ENCODE results near the gene CLRN2. TPM values are rescaled to one million over a fixed set of nuclear protein-coding genes. Genes with fewer than 3 reads are reported as not detected.

The CLRN2 gene
- total and polyA plus RNA-seq, 9 of the 15 experiments (the other 6 are each of a cell fraction or from before 2014, with no cell fraction given): not detected

DNA sequence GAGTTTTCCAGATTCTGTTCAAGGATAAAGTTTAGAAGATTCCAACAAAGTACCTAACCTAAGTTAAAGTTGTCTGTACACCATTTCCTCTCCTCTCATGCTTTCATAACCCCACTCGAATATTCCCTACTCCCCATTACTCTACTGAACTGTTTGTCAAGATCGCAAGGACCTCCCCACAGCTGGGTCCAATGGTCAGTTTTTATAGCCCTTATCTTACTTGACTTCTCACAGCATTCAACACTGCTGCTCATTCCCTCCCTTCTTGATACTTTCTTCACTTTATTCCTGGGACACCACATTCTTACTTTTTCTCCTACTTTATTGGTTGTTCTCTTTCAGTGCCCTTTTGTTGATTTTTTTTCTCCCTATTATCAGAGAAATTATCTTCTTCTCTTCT lies 34.0 kb upstream of the CLRN2 start:
- peak; percentile 71 for ATAC-seq
- DNase-seq (ENCODE audit: extremely low read depth in 1 of 4, low spot score in 3 of 4): peak in 2 of 4 experiments; percentile 25 to 26
- CTCF ChIA-PET (ENCODE audit: low intra/inter-chr PET ratio): no interaction called here
- no peak for TF ChIP-seq YY1 (IDR thresholded peaks at IDR 0.05; ENCODE audit: borderline replicate concordance in 1 of 3, control insufficient read depth in 1 of 3, extremely low read depth in 1 of 3, insufficient read depth in 3 of 3, insufficient read length in 1 of 3, insufficient replicate concordance in 2 of 3, low read depth in 1 of 3, low read length in 2 of 3)
- TF ChIP-seq, protein P1, sequence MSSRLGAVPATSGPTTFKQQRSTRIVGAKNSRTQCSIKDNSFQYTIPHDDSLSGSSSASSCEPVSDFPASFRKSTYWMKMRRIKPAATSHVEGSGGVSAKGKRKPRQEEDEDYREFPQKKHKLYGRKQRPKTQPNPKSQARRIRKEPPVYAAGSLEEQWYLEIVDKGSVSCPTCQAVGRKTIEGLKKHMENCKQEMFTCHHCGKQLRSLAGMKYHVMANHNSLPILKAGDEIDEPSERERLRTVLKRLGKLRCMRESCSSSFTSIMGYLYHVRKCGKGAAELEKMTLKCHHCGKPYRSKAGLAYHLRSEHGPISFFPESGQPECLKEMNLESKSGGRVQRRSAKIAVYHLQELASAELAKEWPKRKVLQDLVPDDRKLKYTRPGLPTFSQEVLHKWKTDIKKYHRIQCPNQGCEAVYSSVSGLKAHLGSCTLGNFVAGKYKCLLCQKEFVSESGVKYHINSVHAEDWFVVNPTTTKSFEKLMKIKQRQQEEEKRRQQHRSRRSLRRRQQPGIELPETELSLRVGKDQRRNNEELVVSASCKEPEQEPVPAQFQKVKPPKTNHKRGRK (tag; IDR thresholded peaks at IDR 0.05): peak; percentile 63; the same call in 1 of the 2 replicates
- peak; percentile 80 for FAIRE-seq
- intact Hi-C loops (cut with micrococcal nuclease) (no loop called here), in situ Hi-C loops (cut with MboI) (no loop called here)
- Histone ChIP-seq H3K79me2 (ENCODE audit: control insufficient read depth, insufficient read depth, low read length) (no peaks in the 10 kb centered on the region), H3K36me3 (ENCODE audit: control insufficient read depth, insufficient read depth, low read length) (no peaks in the 10 kb centered on the region; the same call in 2 of the 3 replicates), H4K20me1 (replicated peaks; ENCODE audit: control insufficient read depth, insufficient read depth, low read length) (no peaks in the 10 kb centered on the region), H2AFZ (ENCODE audit: low read depth, low read length) (no peak overlapping the region), H3K4me2 (ENCODE audit: insufficient read depth, low read length) (no peak overlapping the region), H3K9me1 (ENCODE audit: control insufficient read depth, insufficient read depth, low read length) (no peaks in the 10 kb centered on the region), H3K9me3 (replicated peaks; ENCODE audit: control insufficient read depth, insufficient read depth, low read depth, low read length) (no peaks in the 10 kb centered on the region; the same call in 1 of the 2 replicates), H3K4me1 (replicated peaks in 1 of 2; ENCODE audit: control insufficient read depth in 2 of 2, insufficient read depth in 2 of 2, low read length in 2 of 2) (peaks cover 0 to 12% of the 10 kb centered on the region in 2 experiments; a peak in 2 of 5 replicates), H3K27ac (ENCODE audit: extremely low read depth, low read depth, low read length) (no peak overlapping the region), H3K9ac (ENCODE audit: insufficient read depth in 1 of 2, low read depth in 2 of 2, low read length in 2 of 2) (no peak overlapping the region), H3K27me3 (ENCODE audit: control insufficient read depth in 2 of 2, insufficient read depth in 2 of 2, low read length in 2 of 2) (no peaks in the 10 kb centered on the region), H3K4me3 (no peak overlapping the region)
- POLR2A ChIA-PET: no interaction called here
- WGBS (ENCODE audit: insufficient coverage, low coverage, missing lambda C conversion rate): 6% methylated on average over 2 of the region's 2 CpGs
- no TSS peak for BruUV-seq (replicated peaks)

DNA sequence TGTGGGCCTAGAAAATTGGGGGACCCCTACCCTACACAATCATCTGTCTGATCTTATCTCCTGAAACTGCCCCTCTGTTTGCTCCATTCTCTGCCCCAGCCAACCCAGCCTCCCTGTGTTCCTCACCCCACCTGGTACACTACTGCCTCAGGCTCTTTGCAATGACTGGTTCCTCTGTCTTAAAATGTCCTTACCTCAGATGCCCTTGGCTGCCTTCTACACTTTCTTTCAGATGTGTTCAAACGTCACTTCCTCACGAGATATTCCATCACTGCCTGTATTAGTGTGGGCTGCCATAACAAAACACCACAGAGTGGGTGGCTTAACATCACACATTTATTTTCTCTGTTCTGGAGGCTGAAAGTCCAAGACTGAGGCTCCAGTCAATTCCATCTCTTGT lies 32.2 kb upstream of the CLRN2 start:
- intact Hi-C loops (cut with micrococcal nuclease) (no loop called here), in situ Hi-C loops (cut with MboI) (no loop called here)
- Histone ChIP-seq H3K27ac (ENCODE audit: extremely low read depth, low read depth, low read length) (no peak overlapping the region), H3K4me3 (no peak overlapping the region), H3K36me3 (ENCODE audit: control insufficient read depth, insufficient read depth, low read length) (peaks cover 14% of the 10 kb centered on the region; the same call in 1 of the 3 replicates), H3K79me2 (ENCODE audit: control insufficient read depth, insufficient read depth, low read length) (no peaks in the 10 kb centered on the region), H3K9ac (ENCODE audit: insufficient read depth in 1 of 2, low read depth in 2 of 2, low read length in 2 of 2) (no peak overlapping the region), H2AFZ (ENCODE audit: low read depth, low read length) (no peak overlapping the region), H4K20me1 (replicated peaks; ENCODE audit: control insufficient read depth, insufficient read depth, low read length) (no peaks in the 10 kb centered on the region), H3K4me2 (ENCODE audit: insufficient read depth, low read length) (no peak overlapping the region), H3K9me1 (ENCODE audit: control insufficient read depth, insufficient read depth, low read length) (no peaks in the 10 kb centered on the region), H3K27me3 (ENCODE audit: control insufficient read depth in 2 of 2, insufficient read depth in 2 of 2, low read length in 2 of 2) (no peaks in the 10 kb centered on the region), H3K9me3 (replicated peaks; ENCODE audit: control insufficient read depth, insufficient read depth, low read depth, low read length) (no peaks in the 10 kb centered on the region; the same call in 1 of the 2 replicates), H3K4me1 (replicated peaks in 1 of 2; ENCODE audit: control insufficient read depth in 2 of 2, insufficient read depth in 2 of 2, low read length in 2 of 2) (peaks cover 0 to 12% of the 10 kb centered on the region in 2 experiments; a peak in 2 of 5 replicates)
- POLR2A ChIA-PET: no interaction called here
- no peak for ATAC-seq
- no TSS peak for BruUV-seq (replicated peaks)
- FAIRE-seq: no peak
- CTCF ChIA-PET (ENCODE audit: low intra/inter-chr PET ratio): no interaction called here
- 60% methylated on average over 2 of the region's 2 CpGs for WGBS (ENCODE audit: insufficient coverage, low coverage, missing lambda C conversion rate)
- DNase-seq (ENCODE audit: extremely low read depth in 1 of 4, low spot score in 3 of 4): no peak
- TF ChIP-seq, protein P2, sequence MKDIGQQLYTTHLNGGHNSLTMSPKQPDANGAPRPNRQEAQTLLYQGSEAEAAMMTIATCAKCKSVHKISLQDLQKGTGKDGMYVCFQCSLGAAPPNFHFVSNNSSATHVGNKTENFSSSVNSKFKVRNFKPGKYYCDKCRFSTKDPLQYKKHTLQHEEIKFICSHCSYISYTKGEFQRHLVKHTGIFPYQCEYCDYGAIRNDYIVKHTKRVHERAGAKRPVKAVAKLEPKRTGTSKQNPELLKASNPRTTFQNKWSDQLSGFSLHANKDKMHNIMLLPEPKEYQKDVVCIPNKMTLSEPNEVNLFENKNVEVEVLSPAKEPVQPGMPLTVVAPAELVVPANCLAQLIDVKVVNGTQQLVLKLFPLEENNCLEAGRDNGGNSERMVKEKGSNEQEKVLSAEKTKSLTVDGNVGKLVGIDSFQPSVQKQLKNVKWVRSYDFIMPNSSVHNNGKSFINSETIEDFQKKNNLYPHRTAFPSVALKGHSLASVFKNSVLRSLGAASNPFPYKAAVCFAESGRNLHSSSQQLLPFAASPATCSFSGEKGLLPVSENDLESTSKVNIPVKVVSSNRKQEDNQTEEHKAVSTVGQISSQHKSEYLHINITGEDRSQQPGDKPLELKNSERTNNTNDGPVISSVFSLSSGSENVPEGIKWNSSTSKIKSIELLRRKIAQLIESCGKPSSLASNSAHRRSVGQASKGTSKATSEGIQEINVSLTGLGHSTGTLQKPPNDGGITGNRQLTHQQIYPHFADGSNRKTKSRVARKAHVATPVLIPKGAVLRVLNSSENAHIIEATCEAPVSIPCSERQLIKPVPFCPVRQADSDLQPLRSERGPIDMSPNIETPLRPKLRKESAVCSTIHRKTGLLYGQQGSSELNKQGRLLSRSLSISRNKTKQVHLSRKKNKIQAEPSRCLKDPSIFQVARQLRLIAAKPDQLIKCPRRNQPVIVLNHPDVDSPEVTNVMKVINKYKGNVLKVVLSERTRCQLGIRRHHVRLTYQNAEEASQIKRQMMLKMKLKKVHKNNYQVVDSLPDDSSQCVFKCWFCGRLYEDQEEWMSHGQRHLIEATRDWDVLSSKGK (CRISPR knock-in tag; IDR thresholded peaks at IDR 0.05): no peak
- TF ChIP-seq ZBTB1 (CRISPR knock-in tag; IDR thresholded peaks at IDR 0.05; ENCODE audit: borderline replicate concordance, low read depth): no peak
- no peak for TF ChIP-seq ZNF644 (tag; IDR thresholded peaks at IDR 0.05; ENCODE audit: low read depth)
- no peak for TF ChIP-seq ZNF695 (CRISPR knock-in tag; IDR thresholded peaks at IDR 0.05)

All from K562 (cell line).